ENCODE results near the gene KIF26B.
"Not testable (repeated sequence)": the region's sequence is repeated elsewhere in the genome, so short reads cannot be mapped to it uniquely, and the experiment has no call there.

The KIF26B gene

GRCh38 chr1:245316784-245317183 lies 162.0 kb downstream of the KIF26B start:
- no peak overlapping the region for H2BK120ac ChIP-seq (ENCODE audit: low read depth, low read length)
- H3K23ac ChIP-seq (ENCODE audit: low read length), result no peak overlapping the region
- no peak overlapping the region for H4K8ac ChIP-seq (ENCODE audit: low read depth, low read length)
- H2BK5ac ChIP-seq (ENCODE audit: low read length), result no peak overlapping the region
- H2BK15ac ChIP-seq (replicated peaks; ENCODE audit: low read depth), result no peak overlapping the region
- H3K18ac ChIP-seq (ENCODE audit: low read length), result no peak overlapping the region
- no peak overlapping the region for H3K9ac ChIP-seq (ENCODE audit: low read length)
- H3K56ac ChIP-seq (ENCODE audit: low read length), result no peak overlapping the region
- WGBS (ENCODE audit: extremely low coverage, insufficient coverage, low lambda C conversion rate), result no CpG with 5 or more reads among the region's 6 CpGs
- no peak overlapping the region for H3K4ac ChIP-seq (ENCODE audit: low read depth, low read length)
- no peaks in the 10 kb centered on the region for H3K79me2 ChIP-seq (ENCODE audit: control insufficient read depth, insufficient read depth, low read length)
- H3K27me3 ChIP-seq (ENCODE audit: insufficient read depth, low read length, poor library complexity), result no peaks in the 10 kb centered on the region
- no peaks in the 10 kb centered on the region for H3K79me1 ChIP-seq (ENCODE audit: low read length)
- no peak overlapping the region for H3K27ac ChIP-seq (ENCODE audit: low read depth, low read length)
- no peak overlapping the region for H4K5ac ChIP-seq (ENCODE audit: low read length)
- DNase-seq, result no peak
- H2AK5ac ChIP-seq (ENCODE audit: low read length), result no peak overlapping the region
- H3K4me3 ChIP-seq (ENCODE audit: low read length), result no peak overlapping the region
- no peaks in the 10 kb centered on the region for H3K36me3 ChIP-seq (ENCODE audit: control insufficient read depth, insufficient read depth, low read length)
- H3K4me2 ChIP-seq (ENCODE audit: low read length), result no peak overlapping the region
- no peaks in the 10 kb centered on the region for H3K4me1 ChIP-seq (ENCODE audit: control insufficient read depth, low read depth, low read length)

GRCh38 chr1:245317217-245317616 lies 162.4 kb downstream of the KIF26B start:
- H3K23ac ChIP-seq (ENCODE audit: low read length), result no peak overlapping the region
- no peak overlapping the region for H2BK120ac ChIP-seq (ENCODE audit: low read depth, low read length)
- no peaks in the 10 kb centered on the region for H3K4me1 ChIP-seq (ENCODE audit: control insufficient read depth, low read depth, low read length)
- no peak for DNase-seq
- no peak overlapping the region for H3K4me3 ChIP-seq (ENCODE audit: low read length)
- H3K4ac ChIP-seq (ENCODE audit: low read depth, low read length), result no peak overlapping the region
- H2BK5ac ChIP-seq (ENCODE audit: low read length), result no peak overlapping the region
- H3K36me3 ChIP-seq (ENCODE audit: control insufficient read depth, insufficient read depth, low read length), result no peaks in the 10 kb centered on the region
- no peak overlapping the region for H3K56ac ChIP-seq (ENCODE audit: low read length)
- H4K5ac ChIP-seq (ENCODE audit: low read length), result no peak overlapping the region
- WGBS (ENCODE audit: extremely low coverage, insufficient coverage, low lambda C conversion rate), result no CpG with 5 or more reads among the region's 5 CpGs
- no peak overlapping the region for H3K27ac ChIP-seq (ENCODE audit: low read depth, low read length)
- H3K4me2 ChIP-seq (ENCODE audit: low read length), result no peak overlapping the region
- no peak overlapping the region for H2BK15ac ChIP-seq (replicated peaks; ENCODE audit: low read depth)
- H3K27me3 ChIP-seq (ENCODE audit: insufficient read depth, low read length, poor library complexity), result no peaks in the 10 kb centered on the region
- no peaks in the 10 kb centered on the region for H3K79me2 ChIP-seq (ENCODE audit: control insufficient read depth, insufficient read depth, low read length)
- no peak overlapping the region for H3K18ac ChIP-seq (ENCODE audit: low read length)
- no peak overlapping the region for H2AK5ac ChIP-seq (ENCODE audit: low read length)
- no peaks in the 10 kb centered on the region for H3K79me1 ChIP-seq (ENCODE audit: low read length)
- H4K8ac ChIP-seq (ENCODE audit: low read depth, low read length), result no peak overlapping the region
- no peak overlapping the region for H3K9ac ChIP-seq (ENCODE audit: low read length)

GRCh38 chr1:245319094-245319493 lies 164.3 kb downstream of the KIF26B start:
- H2AK5ac ChIP-seq (ENCODE audit: low read length), result no peak overlapping the region
- H3K27ac ChIP-seq (ENCODE audit: low read depth, low read length), result no peak overlapping the region
- no peak overlapping the region for H3K4me3 ChIP-seq (ENCODE audit: low read length)
- no peak overlapping the region for H3K18ac ChIP-seq (ENCODE audit: low read length)
- no peaks in the 10 kb centered on the region for H3K79me2 ChIP-seq (ENCODE audit: control insufficient read depth, insufficient read depth, low read length)
- H3K56ac ChIP-seq (ENCODE audit: low read length), result no peak overlapping the region
- H4K5ac ChIP-seq (ENCODE audit: low read length), result no peak overlapping the region
- no CpG with 5 or more reads among the region's 4 CpGs for WGBS (ENCODE audit: extremely low coverage, insufficient coverage, low lambda C conversion rate)
- no peak overlapping the region for H3K23ac ChIP-seq (ENCODE audit: low read length)
- no peak for DNase-seq
- no peaks in the 10 kb centered on the region for H3K36me3 ChIP-seq (ENCODE audit: control insufficient read depth, insufficient read depth, low read length)
- H3K9ac ChIP-seq (ENCODE audit: low read length), result no peak overlapping the region
- no peak overlapping the region for H2BK120ac ChIP-seq (ENCODE audit: low read depth, low read length)
- no peaks in the 10 kb centered on the region for H3K79me1 ChIP-seq (ENCODE audit: low read length)
- H2BK5ac ChIP-seq (ENCODE audit: low read length), result no peak overlapping the region
- no peak overlapping the region for H4K8ac ChIP-seq (ENCODE audit: low read depth, low read length)
- no peaks in the 10 kb centered on the region for H3K4me1 ChIP-seq (ENCODE audit: control insufficient read depth, low read depth, low read length)
- H3K4me2 ChIP-seq (ENCODE audit: low read length), result no peak overlapping the region
- H3K27me3 ChIP-seq (ENCODE audit: insufficient read depth, low read length, poor library complexity), result no peaks in the 10 kb centered on the region
- H3K4ac ChIP-seq (ENCODE audit: low read depth, low read length), result no peak overlapping the region
- no peak overlapping the region for H2BK15ac ChIP-seq (replicated peaks; ENCODE audit: low read depth)

GRCh38 chr1:245322673-245323072 lies 167.9 kb downstream of the KIF26B start:
- Histone ChIP-seq H4K5ac (ENCODE audit: low read length) (no peak overlapping the region), H2BK120ac (ENCODE audit: low read depth, low read length) (no peak overlapping the region), H3K36me3 (ENCODE audit: control insufficient read depth, insufficient read depth, low read length) (no peaks in the 10 kb centered on the region), H3K56ac (ENCODE audit: low read length) (no peak overlapping the region), H3K4ac (ENCODE audit: low read depth, low read length) (no peak overlapping the region), H2BK5ac (ENCODE audit: low read length) (no peak overlapping the region), H3K4me1 (ENCODE audit: control insufficient read depth, low read depth, low read length) (no peaks in the 10 kb centered on the region), H3K27me3 (ENCODE audit: insufficient read depth, low read length, poor library complexity) (no peaks in the 10 kb centered on the region), H3K79me1 (ENCODE audit: low read length) (no peaks in the 10 kb centered on the region), H3K23ac (ENCODE audit: low read length) (no peak overlapping the region), H3K18ac (ENCODE audit: low read length) (no peak overlapping the region), H3K79me2 (ENCODE audit: control insufficient read depth, insufficient read depth, low read length) (no peaks in the 10 kb centered on the region), H2AK5ac (ENCODE audit: low read length) (no peak overlapping the region), H4K8ac (ENCODE audit: low read depth, low read length) (no peak overlapping the region), H3K4me2 (ENCODE audit: low read length) (no peak overlapping the region), H2BK15ac (replicated peaks; ENCODE audit: low read depth) (no peak overlapping the region), H3K9ac (ENCODE audit: low read length) (no peak overlapping the region), H3K4me3 (ENCODE audit: low read length) (no peak overlapping the region), H3K27ac (ENCODE audit: low read depth, low read length) (no peak overlapping the region)
- DNase-seq, result no peak
- WGBS (ENCODE audit: extremely low coverage, insufficient coverage, low lambda C conversion rate), result no CpG with 5 or more reads among the region's 4 CpGs

- not testable (repeated sequence) for H3K79me1 ChIP-seq (ENCODE audit: low read length); H3K4ac ChIP-seq (ENCODE audit: low read depth, low read length); H3K27me3 ChIP-seq (ENCODE audit: insufficient read depth, low read length, poor library complexity); H3K4me3 ChIP-seq (ENCODE audit: low read length); H4K8ac ChIP-seq (ENCODE audit: low read depth, low read length); H2AK5ac ChIP-seq (ENCODE audit: low read length); H2BK5ac ChIP-seq (ENCODE audit: low read length); DNase-seq; H2BK15ac ChIP-seq (replicated peaks; ENCODE audit: low read depth); H2BK120ac ChIP-seq (ENCODE audit: low read depth, low read length); H3K18ac ChIP-seq (ENCODE audit: low read length); H3K27ac ChIP-seq (ENCODE audit: low read depth, low read length); H3K23ac ChIP-seq (ENCODE audit: low read length); H3K36me3 ChIP-seq (ENCODE audit: control insufficient read depth, insufficient read depth, low read length); H3K56ac ChIP-seq (ENCODE audit: low read length); H3K79me2 ChIP-seq (ENCODE audit: control insufficient read depth, insufficient read depth, low read length); H4K5ac ChIP-seq (ENCODE audit: low read length); H3K4me2 ChIP-seq (ENCODE audit: low read length); H3K4me1 ChIP-seq (ENCODE audit: control insufficient read depth, low read depth, low read length); H3K9ac ChIP-seq (ENCODE audit: low read length)
- WGBS (ENCODE audit: extremely low coverage, insufficient coverage, low lambda C conversion rate), result no CpG with 5 or more reads among the region's 2 CpGs
Measured at GRCh38 chr1:245323765-245324164, 169.0 kb downstream of the KIF26B start.

- Histone ChIP-seq H3K4me3 (ENCODE audit: low read length) (no peak overlapping the region), H3K79me2 (ENCODE audit: control insufficient read depth, insufficient read depth, low read length) (no peaks in the 10 kb centered on the region), H3K36me3 (ENCODE audit: control insufficient read depth, insufficient read depth, low read length) (no peaks in the 10 kb centered on the region), H2BK120ac (ENCODE audit: low read depth, low read length) (no peak overlapping the region), H3K4ac (ENCODE audit: low read depth, low read length) (no peak overlapping the region), H3K18ac (ENCODE audit: low read length) (no peak overlapping the region), H3K4me1 (ENCODE audit: control insufficient read depth, low read depth, low read length) (no peaks in the 10 kb centered on the region), H3K9ac (ENCODE audit: low read length) (no peak overlapping the region), H3K56ac (ENCODE audit: low read length) (no peak overlapping the region), H4K8ac (ENCODE audit: low read depth, low read length) (no peak overlapping the region), H4K5ac (ENCODE audit: low read length) (no peak overlapping the region), H3K4me2 (ENCODE audit: low read length) (no peak overlapping the region), H3K27me3 (ENCODE audit: insufficient read depth, low read length, poor library complexity) (no peaks in the 10 kb centered on the region), H2BK5ac (ENCODE audit: low read length) (no peak overlapping the region), H2BK15ac (replicated peaks; ENCODE audit: low read depth) (no peak overlapping the region), H3K27ac (ENCODE audit: low read depth, low read length) (no peak overlapping the region), H3K79me1 (ENCODE audit: low read length) (no peaks in the 10 kb centered on the region), H3K23ac (ENCODE audit: low read length) (no peak overlapping the region), H2AK5ac (ENCODE audit: low read length) (no peak overlapping the region)
- DNase-seq, result no peak
- no CpG with 5 or more reads among the region's 16 CpGs for WGBS (ENCODE audit: extremely low coverage, insufficient coverage, low lambda C conversion rate)
Measured at GRCh38 chr1:245325922-245326795, 171.4 kb downstream of the KIF26B start.

Measured in mesendoderm (in vitro differentiated cells).